ENCODE data around the gene GLT6D1. TPM values are rescaled to one million over a fixed set of nuclear protein-coding genes. Genes with fewer than 3 reads are reported as not detected.

GLT6D1 gene
- total and polyA plus RNA-seq, 2 of the 8 experiments (the other 6 are each of a cell fraction or from before 2014, with no cell fraction given), result 1.3 to 2.1 TPM

DNA sequence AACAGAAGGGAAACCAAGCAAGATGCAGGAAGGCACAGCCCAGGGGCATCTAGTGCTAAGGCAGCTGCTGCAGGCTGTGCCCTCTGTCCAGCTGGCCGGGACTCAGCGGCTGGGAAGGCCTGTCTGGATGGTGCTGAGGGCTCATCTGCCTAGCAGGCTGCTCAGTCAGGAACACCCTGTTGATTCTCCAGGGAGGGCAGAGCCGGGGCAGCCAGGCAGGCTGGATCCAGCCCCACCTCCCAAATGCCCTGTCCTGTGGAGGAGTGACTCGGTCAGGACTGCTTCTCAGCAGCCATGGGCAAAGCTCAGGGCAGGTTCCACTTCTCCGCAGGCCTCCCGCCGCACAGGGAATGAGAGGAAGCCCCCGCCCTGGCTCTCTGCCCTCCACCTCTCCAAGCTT lies 16.0 kb upstream of the GLT6D1 start:
- Histone ChIP-seq H3K79me1 (ENCODE audit: low read depth, low read length) (no peaks in the 10 kb centered on the region), H3K27me3 (replicated peaks in 1 of 4; ENCODE audit: control insufficient read depth in 3 of 4, extremely low read depth in 1 of 4, insufficient read depth in 3 of 4, low read length in 3 of 4) (no peaks in the 10 kb centered on the region), H2AFZ (ENCODE audit: low read length) (no peak overlapping the region), H3K9ac (replicated peaks in 1 of 4; ENCODE audit: extremely low read depth in 1 of 4, low read depth in 3 of 4, low read length in 3 of 4) (no peak overlapping the region), H4K8ac (ENCODE audit: extremely low read depth, insufficient read depth, low read length) (no peak overlapping the region; the same call in 1 of the 2 replicates), H2BK12ac (ENCODE audit: low read depth, low read length) (no peak overlapping the region), H3K4ac (replicated peaks; ENCODE audit: insufficient read length, low read depth, low read length) (no peak overlapping the region), H3K23me2 (ENCODE audit: low read depth, low read length) (peaks cover 4% of the 10 kb centered on the region), H3K23ac (ENCODE audit: insufficient read length) (no peak overlapping the region), H3K9me3 (ENCODE audit: insufficient read depth in 2 of 2, low read depth in 1 of 2, low read length in 1 of 2) (peaks cover 56 to 65% of the 10 kb centered on the region in 2 experiments), H2BK120ac (replicated peaks; ENCODE audit: low read depth, low read length) (no peak overlapping the region), H3K4me1 (replicated peaks in 1 of 4; ENCODE audit: control insufficient read depth in 3 of 4, insufficient read depth in 4 of 4, low read length in 3 of 4) (peaks cover 3 to 4% (median 3%) of the 10 kb centered on the region in 4 experiments; a peak in 6 of 7 replicates), H3K79me2 (ENCODE audit: control insufficient read depth in 1 of 2, insufficient read depth in 2 of 2, low read length in 2 of 2) (no peaks in the 10 kb centered on the region), H4K91ac (replicated peaks; ENCODE audit: insufficient read length, low read length) (no peak overlapping the region), H2AK5ac (ENCODE audit: low read depth, low read length) (no peak overlapping the region), H4K5ac (ENCODE audit: insufficient read length, low read depth, low read length) (no peak overlapping the region), H4K20me1 (replicated peaks in 1 of 2; ENCODE audit: control insufficient read depth in 1 of 2, insufficient read depth in 2 of 2, low read length in 2 of 2) (peaks cover 0 to 3% of the 10 kb centered on the region in 2 experiments), H3K4me3 (ENCODE audit: extremely low read depth in 1 of 4, insufficient read depth in 2 of 4, low read depth in 3 of 4, low read length in 4 of 4) (no peak overlapping the region), H3K18ac (ENCODE audit: extremely low read depth, low read length) (no peak overlapping the region), H2BK15ac (ENCODE audit: low read length) (no peak overlapping the region), H3K4me2 (ENCODE audit: insufficient read depth in 1 of 2, low read depth in 2 of 2, low read length in 2 of 2) (no peak overlapping the region), H3K56ac (replicated peaks; ENCODE audit: insufficient read length, low read depth, low read length) (no peak overlapping the region), H2BK5ac (ENCODE audit: low read depth, low read length) (no peak overlapping the region), H3K36me3 (ENCODE audit: control insufficient read depth in 2 of 4, insufficient read depth in 4 of 4, low read length in 3 of 4) (peaks cover 2 to 61% (median 6%) of the 10 kb centered on the region in 4 experiments; a peak in 7 of 8 replicates), H2BK20ac (ENCODE audit: low read length) (no peak overlapping the region), H3K14ac (ENCODE audit: insufficient read length) (no peak overlapping the region), H3K27ac (ENCODE audit: low read depth, low read length) (no peak overlapping the region)
- TF ChIP-seq GABPA (IDR thresholded peaks at IDR 0.05; ENCODE audit: borderline replicate concordance, insufficient read depth, low read length) (no peak), RXRA (IDR thresholded peaks at IDR 0.05; ENCODE audit: insufficient read depth, low read depth, low read length) (no peak), ZNF274 (IDR thresholded peaks at IDR 0.05; ENCODE audit: borderline replicate concordance, extremely low read depth, low read length) (no peak), TCF12 (IDR thresholded peaks at IDR 0.05; ENCODE audit: low read depth, low read length) (no peak)
- no peak for FAIRE-seq
- CTCF ChIA-PET (ENCODE audit: partially characterized antibody), result interaction anchor here (0.9 kb wide), 1 partner anchor 53 kb away, joined by 3 read pairs; no protein-coding TSS in a partner anchor
- POLR2A ChIA-PET (ENCODE audit: partially characterized antibody), result interaction anchor here (1.1 kb wide), 1 partner anchor 8 kb away, joined by 3 read pairs; no protein-coding TSS in a partner anchor
- 95% methylated on average over 8 of the region's 8 CpGs; no CpG with 5 or more reads in 1 of the 2 experiments for WGBS, 2 experiments (ENCODE audit: extremely low coverage in 1 of 2, insufficient coverage in 1 of 2, insufficient read length in 1 of 2, insufficient replicate concordance in 2 of 2, low coverage in 1 of 2, low lambda C conversion rate in 2 of 2, missing lambda C conversion rate in 1 of 2)
- DNase-seq (ENCODE audit: low read depth in 1 of 2, low spot score in 2 of 2), result no peak

Data from H1 (cell line).